WI38 (cell line): Measurements from ENCODE around the gene BMPR1B.

Experiments used
- H3K4me3 ChIP-seq: 2 replicates; pipeline ENCODE4 v1.5.1; 2011; ENCODE audit warnings: low read depth, mild to moderate bottlenecking, control low read depth, low read length
- CTCF ChIP-seq: IDR thresholded peaks from 2 replicates; pipeline ENCODE4 v1.5.1; 2012; ENCODE audit warnings: low read depth, mild to moderate bottlenecking, control low read depth, low read length

The BMPR1B gene

GRCh38 chr4:94880956-94881355, 123.2 kb downstream of the BMPR1B start:
- TF ChIP-seq CTCF = no peak
- H3K4me3 ChIP-seq = no peak overlapping the region

GRCh38 chr4:94882756-94883155, 125.0 kb downstream of the BMPR1B start:
- no peak overlapping the region for H3K4me3 ChIP-seq
- no peak for TF ChIP-seq CTCF

GRCh38 chr4:94887027-94887426, 129.3 kb downstream of the BMPR1B start:
- no peak overlapping the region for H3K4me3 ChIP-seq
- TF ChIP-seq CTCF = no peak

DNA sequence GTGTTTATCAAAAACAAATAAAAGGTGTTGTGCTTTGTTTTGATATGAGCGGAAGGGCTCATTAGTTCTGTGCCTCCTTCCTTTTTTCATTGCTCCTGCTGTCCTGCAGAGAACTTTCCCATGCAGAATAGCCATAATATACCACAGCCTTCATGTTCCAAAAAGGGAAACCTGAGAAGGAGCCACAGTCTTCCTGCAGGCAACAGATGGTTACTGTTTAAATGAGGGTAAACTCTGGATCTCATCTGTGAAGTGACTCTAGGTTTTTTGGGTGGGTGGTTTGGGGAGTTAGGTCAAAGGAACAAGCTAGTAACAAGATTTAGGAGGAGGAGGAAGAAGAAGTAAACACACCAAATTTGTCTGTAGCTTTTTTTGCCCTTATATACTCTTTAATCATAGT, 131.8 kb downstream of the BMPR1B start:
- no peak for TF ChIP-seq CTCF

GRCh38 chr4:94889946-94890345, 132.2 kb downstream of the BMPR1B start:
- no peak for TF ChIP-seq CTCF
- no peak overlapping the region for H3K4me3 ChIP-seq

More for the DNA sequence above, 131.8 kb downstream of the BMPR1B start:
- H3K4me3 ChIP-seq = no peak overlapping the region

DNA sequence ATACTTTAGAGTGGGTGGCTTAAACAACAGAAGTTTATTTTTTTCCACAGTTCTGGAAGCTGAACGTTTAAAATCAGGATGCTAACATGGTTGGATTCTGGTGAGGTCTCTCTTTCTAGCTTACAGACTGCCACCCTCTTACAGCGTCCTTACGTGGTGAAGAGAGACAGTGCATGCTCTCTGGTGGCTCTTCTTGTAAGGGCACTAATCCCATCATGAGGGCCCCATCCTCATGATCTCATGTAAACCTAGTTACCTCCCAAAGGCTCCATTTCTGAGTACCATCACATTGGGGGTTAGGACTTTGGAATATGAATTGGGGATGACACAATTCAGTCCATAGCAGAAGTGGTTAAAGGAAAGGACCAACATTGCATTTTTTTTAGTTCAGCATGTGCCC, 132.8 kb downstream of the BMPR1B start:
- TF ChIP-seq CTCF = no peak
- no peak overlapping the region for H3K4me3 ChIP-seq

- TF ChIP-seq CTCF = no peak
These were observed 134.3 kb downstream of the BMPR1B start for GRCh38 chr4:94892051-94892450.

More at GRCh38 chr4:94892051-94892450, 134.3 kb downstream of the BMPR1B start:
- no peak overlapping the region for H3K4me3 ChIP-seq
